Peyer's patch (tissue), 4 donors: ENCODE results near the gene PSORS1C2. TPM values are rescaled to one million over a fixed set of nuclear protein-coding genes. Genes with fewer than 3 reads are reported as not detected.
"Not testable (repeated sequence)": the region's sequence is repeated elsewhere in the genome, so short reads cannot be mapped to it uniquely, and the experiment has no call there.

Source experiments
- DNase-seq, 3 donors: peaks; one replicate each; pipeline ENCODE4 v3.0.0-alpha.2; 2017 to 2019
- H3K27ac ChIP-seq, 4 donors: fragments of 200-600 bp; sonication (generic); one replicate each; pipeline ENCODE4 v1.5.1; 2016 to 2019
- H3K27me3 ChIP-seq, 2 donors: fragments of 200-600 bp; sonication (generic); one replicate each; pipeline ENCODE4 v1.5.1; 2019
- H3K36me3 ChIP-seq, 3 donors: fragments of 200-600 bp; sonication (generic); one replicate each; pipeline ENCODE4 v1.5.1; 2016 to 2019
- H3K4me1 ChIP-seq, 4 donors: fragments of 200-600 bp; sonication (generic); one replicate each; pipeline ENCODE4 v1.5.1; 2016 to 2019
- H3K4me3 ChIP-seq, 4 donors: fragments of 200-600 bp; sonication (generic); 1 replicate in 3 of 4; 2 replicates in 1 of 4; pipeline ENCODE4 v1.5.1; 2016 to 2019; ENCODE audit warnings: mild to moderate bottlenecking in 1 of 4
- H3K9me3 ChIP-seq, 4 donors: fragments of 200-600 bp; sonication (generic); one replicate each; pipeline ENCODE4 v1.5.1; 2016 to 2019; ENCODE audit warnings: mild to moderate bottlenecking in 1 of 4
- CTCF ChIP-seq, 6 experiments: fragments of 450-650 bp in 4 of 6; fragments of 200-600 bp in 2 of 6; sonication (generic) in 1 of 6; IDR thresholded peaks; one replicate each; pipeline ENCODE4 v1.5.1; 2017 to 2019; ENCODE audit warnings: antibody characterized with exemption in 6 of 6, mild to moderate bottlenecking in 3 of 6, moderate library complexity in 1 of 6
- POLR2A ChIP-seq, 2 donors: fragments of 450-650 bp; IDR thresholded peaks; one replicate each; pipeline ENCODE4 v1.5.1; 2017; ENCODE audit warnings: antibody characterized with exemption in 2 of 2, mild to moderate bottlenecking in 2 of 2, moderate library complexity in 2 of 2
- total RNA-seq, 4 donors: library from RNA; depleted of rRNA; stranded (reverse); fragments of >200 nt; gene quantifications; one replicate each; pipeline ENCODE4 v1.1.0, GENCODE V29; 2016

PSORS1C2 gene
- total RNA-seq, 4 donors from 2014 or later: not detected

- TF ChIP-seq POLR2A (IDR thresholded peaks at IDR 0.05) (no peak), CTCF (IDR thresholded peaks at IDR 0.05) (no peak)
- H3K27ac ChIP-seq: no peak overlapping the region
Observed at GRCh38 chr6:31169123-31169857, 30.4 kb upstream of the PSORS1C2 start.

DNA sequence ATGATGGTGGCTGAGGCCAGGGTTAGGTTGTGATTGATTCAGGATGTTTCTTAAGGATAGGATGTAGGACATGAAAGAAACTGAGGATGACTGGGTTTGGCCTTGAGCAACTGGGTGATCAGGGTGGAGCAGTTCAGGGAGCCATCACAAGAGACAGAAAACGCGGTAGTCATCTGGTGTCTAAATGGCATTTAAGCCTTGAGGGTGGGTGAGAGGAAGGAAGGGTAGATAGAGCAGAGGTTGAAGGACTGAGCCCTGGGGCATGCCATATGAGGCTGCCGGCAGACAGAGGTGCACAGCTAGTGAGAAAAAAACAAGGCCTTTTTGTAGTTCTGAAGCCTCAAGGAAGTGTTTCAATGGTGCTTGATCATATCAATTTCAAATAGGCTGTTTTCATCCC, 29.7 kb upstream of the PSORS1C2 start:
- no peaks in the 10 kb centered on the region for H3K27me3 ChIP-seq
- no peak for TF ChIP-seq CTCF (IDR thresholded peaks at IDR 0.05)
- no peak for TF ChIP-seq POLR2A (IDR thresholded peaks at IDR 0.05)
- no peak overlapping the region for H3K27ac ChIP-seq
- no peak for DNase-seq
- H3K4me1 ChIP-seq: no peaks in the 10 kb centered on the region
- no peaks in the 10 kb centered on the region for H3K9me3 ChIP-seq
- no peak overlapping the region for H3K4me3 ChIP-seq
- peaks cover 0 to 2% (median 0%) of the 10 kb centered on the region in 3 donors for H3K36me3 ChIP-seq

More at GRCh38 chr6:31169123-31169857, 30.4 kb upstream of the PSORS1C2 start:
- Histone ChIP-seq H3K9me3 (no peaks in the 10 kb centered on the region), H3K4me1 (no peaks in the 10 kb centered on the region), H3K27me3 (no peaks in the 10 kb centered on the region), H3K4me3 (no peak overlapping the region), H3K36me3 (peaks cover 0 to 9% (median 0%) of the 10 kb centered on the region in 3 donors)
- no peak for DNase-seq

- H3K4me3 ChIP-seq: no peak overlapping the region
- H3K27ac ChIP-seq: peak overlapping the region in 1 of 4 donors; percentile 64
- DNase-seq: no peak
- TF ChIP-seq POLR2A (IDR thresholded peaks at IDR 0.05) (no peak), CTCF (IDR thresholded peaks at IDR 0.05) (no peak)
- peaks cover 0 to 11% (median 0%) of the 10 kb centered on the region in 3 donors for H3K36me3 ChIP-seq
- no peaks in the 10 kb centered on the region for H3K4me1 ChIP-seq
- H3K9me3 ChIP-seq: no peaks in the 10 kb centered on the region
- no peaks in the 10 kb centered on the region for H3K27me3 ChIP-seq
Observed at GRCh38 chr6:31165986-31166385, 27.1 kb upstream of the PSORS1C2 start.

DNA sequence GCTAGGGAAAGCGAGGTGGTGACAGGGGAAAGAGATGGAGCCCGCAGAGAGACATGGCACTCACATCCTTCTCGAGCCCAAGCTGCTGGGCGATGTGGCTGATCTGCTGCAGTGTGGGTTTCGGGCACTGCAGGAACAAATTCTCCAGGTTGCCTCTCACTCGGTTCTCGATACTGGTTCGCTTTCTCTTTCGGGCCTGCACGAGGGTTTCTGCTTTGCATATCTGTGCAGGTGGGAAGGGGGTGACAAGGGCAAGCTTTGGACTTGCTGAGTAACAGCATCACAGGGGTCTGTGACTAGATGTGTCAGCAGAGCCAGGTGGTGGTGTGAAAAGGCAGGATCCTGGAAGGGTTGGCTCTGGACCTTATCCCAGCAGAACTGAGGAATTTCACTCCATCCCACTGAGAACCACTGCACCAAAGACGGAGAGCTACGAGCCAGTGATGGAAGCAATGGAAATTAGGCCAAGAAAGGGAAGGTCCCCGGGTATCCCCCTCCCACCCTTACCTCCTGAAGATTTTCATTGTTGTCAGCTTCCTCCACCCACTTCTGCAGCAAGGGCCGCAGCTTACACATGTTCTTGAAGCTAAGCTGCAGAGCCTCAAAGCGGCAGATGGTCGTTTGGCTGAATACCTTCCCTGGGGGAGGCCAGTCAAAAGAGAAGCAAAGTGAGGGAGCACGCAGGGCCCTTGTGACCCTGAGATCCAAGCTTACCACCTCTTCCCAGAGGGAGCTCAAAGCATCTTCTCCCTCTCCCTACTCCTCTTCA, 26.4 kb upstream of the PSORS1C2 start:
- Histone ChIP-seq H3K27ac (peak overlapping the region in 1 of 4 donors; percentile 64), H3K36me3 (peaks cover 0 to 11% (median 0%) of the 10 kb centered on the region in 3 donors)
- not testable (repeated sequence) for H3K27me3 ChIP-seq, H3K4me3 ChIP-seq, H3K9me3 ChIP-seq, H3K4me1 ChIP-seq
- DNase-seq: peak; percentile 18 to 73 (median 72)

- DNase-seq: peak in 1 of 3 donors; percentile 6
- Histone ChIP-seq H3K27ac (peak overlapping the region in 1 of 4 donors; percentile 64), H3K36me3 (peaks cover 0 to 11% (median 0%) of the 10 kb centered on the region in 3 donors)
- H3K4me1 ChIP-seq, H3K4me3 ChIP-seq, H3K9me3 ChIP-seq, H3K27me3 ChIP-seq: not testable (repeated sequence)
Observed at GRCh38 chr6:31164475-31165063, 25.7 kb upstream of the PSORS1C2 start.

GRCh38 chr6:31163922-31164321, 25.1 kb upstream of the PSORS1C2 start:
- Histone ChIP-seq H3K4me1 (peaks cover 0 to 9% (median 7%) of the 10 kb centered on the region in 4 donors), H3K27ac (no peak overlapping the region), H3K4me3 (no peak overlapping the region), H3K9me3 (no peaks in the 10 kb centered on the region), H3K36me3 (peaks cover 0 to 11% (median 0%) of the 10 kb centered on the region in 3 donors), H3K27me3 (no peaks in the 10 kb centered on the region)
- TF ChIP-seq POLR2A (IDR thresholded peaks at IDR 0.05) (no peak), CTCF (IDR thresholded peaks at IDR 0.05) (no peak)
- no peak for DNase-seq
